Measurements from ENCODE around the gene TMEM51. TPM values are rescaled to one million over a fixed set of nuclear protein-coding genes. Genes with fewer than 3 reads are reported as not detected.

TMEM51 gene
- total RNA-seq, 2 experiments from 2014 or later = 0.14 to 0.15 TPM

DNA sequence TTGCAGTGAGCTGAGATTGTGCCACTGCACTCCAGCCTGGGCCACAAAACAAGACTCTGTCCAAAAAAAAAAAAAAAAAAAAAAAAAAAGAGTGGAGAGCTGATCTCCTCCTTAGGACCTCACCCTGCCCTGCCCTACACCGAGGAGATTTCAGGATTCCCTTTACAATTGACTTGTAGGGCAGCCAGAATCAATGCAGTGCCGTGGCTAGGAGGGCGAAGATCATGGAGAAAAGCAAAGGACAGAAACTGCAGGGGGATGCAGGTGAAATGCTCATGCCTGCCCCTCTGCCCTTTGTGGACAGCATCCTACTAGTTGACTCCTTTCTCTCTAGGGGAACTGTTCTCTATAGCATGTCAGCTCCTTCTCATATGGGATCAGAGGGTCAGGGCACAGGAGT lies 103.0 kb downstream of the TMEM51 start:
- CTCF ChIA-PET = no interaction called here
- intact Hi-C loops (cut with micrococcal nuclease) = no loop called here
- DNase-seq = no peak
- H3K36me3 Mint-ChIP-seq (ENCODE audit: low read depth) = no peaks in the 10 kb centered on the region
- peaks cover 11% of the 10 kb centered on the region for H3K27me3 Mint-ChIP-seq (ENCODE audit: low read depth)
- no peak overlapping the region for H3K27ac Mint-ChIP-seq
- no peaks in the 10 kb centered on the region for H3K9me3 Mint-ChIP-seq
- no peak overlapping the region for H3K4me3 Mint-ChIP-seq
- peaks cover 35% of the 10 kb centered on the region for H3K4me1 Mint-ChIP-seq (ENCODE audit: low read depth)

DNA sequence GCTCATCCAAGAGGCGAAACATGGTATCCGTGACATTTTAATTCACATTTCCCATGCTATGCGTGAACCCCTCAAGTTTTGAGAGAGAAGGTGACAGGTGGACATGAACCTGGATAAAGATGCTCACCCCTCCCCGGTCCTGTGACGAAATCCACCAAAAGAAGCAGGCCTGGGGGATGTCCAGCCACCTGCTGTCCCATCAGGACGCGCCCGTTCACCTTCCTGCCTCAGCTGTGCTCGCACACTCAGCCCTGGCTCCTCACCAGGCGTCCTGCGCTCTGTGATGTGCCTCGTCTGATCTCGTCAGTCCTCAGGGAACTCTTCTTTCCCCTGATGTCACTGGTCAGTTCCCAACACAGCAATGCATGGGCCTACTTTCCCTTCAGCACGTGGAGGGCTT lies 103.8 kb downstream of the TMEM51 start:
- H3K4me1 Mint-ChIP-seq (ENCODE audit: low read depth) = peaks cover 32% of the 10 kb centered on the region
- CTCF ChIA-PET = no interaction called here
- no peaks in the 10 kb centered on the region for H3K36me3 Mint-ChIP-seq (ENCODE audit: low read depth)
- peaks cover 13% of the 10 kb centered on the region for H3K27me3 Mint-ChIP-seq (ENCODE audit: low read depth)
- H3K4me3 Mint-ChIP-seq = no peak overlapping the region
- intact Hi-C loops (cut with micrococcal nuclease) = no loop called here
- H3K27ac Mint-ChIP-seq = no peak overlapping the region
- no peaks in the 10 kb centered on the region for H3K9me3 Mint-ChIP-seq
- DNase-seq = no peak

DNA sequence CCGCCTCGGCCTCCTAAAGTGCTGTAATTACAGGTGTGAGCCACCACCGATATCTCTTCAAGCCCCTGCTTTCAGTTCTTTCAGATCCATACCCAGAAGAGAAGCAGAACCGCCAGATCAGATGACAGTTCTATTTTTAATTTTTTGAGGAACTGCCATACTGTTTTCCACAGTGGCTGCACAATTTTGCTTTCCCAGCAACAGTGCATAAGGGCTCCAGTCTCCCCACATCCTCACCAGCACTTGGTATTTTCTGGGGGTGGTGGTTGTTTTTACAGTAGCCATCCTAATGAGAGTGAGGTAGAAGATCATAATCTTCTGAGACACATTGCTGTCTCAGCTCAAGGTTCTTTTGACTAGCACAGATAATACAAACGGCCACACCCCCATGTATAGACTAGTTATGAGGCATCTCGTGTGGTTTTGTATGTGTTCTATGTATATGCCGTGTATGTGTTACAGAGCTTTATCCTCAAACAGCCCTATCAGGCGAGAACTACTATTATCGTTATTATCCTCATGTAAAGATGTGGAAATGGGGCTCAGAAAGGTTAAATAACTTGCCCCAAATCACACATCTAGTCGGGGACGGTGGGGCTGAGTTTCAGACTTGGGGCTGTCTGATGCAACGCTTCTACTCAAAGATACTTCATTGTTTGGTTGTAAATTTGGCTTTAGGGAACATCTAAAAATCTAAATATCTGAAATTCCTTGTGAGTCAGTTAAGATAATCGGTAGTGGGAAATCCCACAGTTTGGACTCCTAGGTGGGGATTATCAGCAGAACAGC lies 105.5 kb downstream of the TMEM51 start:
- Mint-ChIP-seq H3K9me3 (no peaks in the 10 kb centered on the region), H3K27ac (no peak overlapping the region), H3K27me3 (ENCODE audit: low read depth) (peaks cover 24% of the 10 kb centered on the region), H3K36me3 (ENCODE audit: low read depth) (no peaks in the 10 kb centered on the region), H3K4me3 (no peak overlapping the region), H3K4me1 (ENCODE audit: low read depth) (peaks cover 18% of the 10 kb centered on the region)
- CTCF ChIA-PET = no interaction called here
- intact Hi-C loops (cut with micrococcal nuclease) = no loop called here
- DNase-seq = no peak

DNA sequence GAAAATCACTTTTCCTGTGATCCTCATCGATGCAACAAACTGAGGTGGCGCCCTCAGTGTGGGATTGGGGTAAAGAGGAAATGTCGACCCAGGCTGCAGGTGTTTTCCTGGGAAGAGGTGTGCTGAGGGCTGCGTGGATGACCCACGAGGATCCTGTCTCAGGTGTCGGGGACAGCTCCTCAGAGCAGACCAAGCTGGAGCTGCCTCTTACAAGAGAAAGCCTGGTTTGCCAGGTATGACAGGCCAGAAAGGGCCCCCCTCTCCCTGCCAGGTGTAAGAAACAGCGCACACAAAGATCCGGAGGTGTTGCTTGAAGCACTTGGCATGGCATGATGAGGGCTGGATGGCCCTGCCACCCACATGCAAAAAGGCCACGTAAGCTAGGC lies 106.1 kb downstream of the TMEM51 start:
- Mint-ChIP-seq H3K4me1 (ENCODE audit: low read depth) (peaks cover 18% of the 10 kb centered on the region), H3K27ac (no peak overlapping the region), H3K36me3 (ENCODE audit: low read depth) (no peaks in the 10 kb centered on the region), H3K27me3 (ENCODE audit: low read depth) (peaks cover 29% of the 10 kb centered on the region), H3K4me3 (no peak overlapping the region), H3K9me3 (no peaks in the 10 kb centered on the region)
- CTCF ChIA-PET = no interaction called here
- DNase-seq = no peak
- intact Hi-C loops (cut with micrococcal nuclease) = no loop called here

DNA sequence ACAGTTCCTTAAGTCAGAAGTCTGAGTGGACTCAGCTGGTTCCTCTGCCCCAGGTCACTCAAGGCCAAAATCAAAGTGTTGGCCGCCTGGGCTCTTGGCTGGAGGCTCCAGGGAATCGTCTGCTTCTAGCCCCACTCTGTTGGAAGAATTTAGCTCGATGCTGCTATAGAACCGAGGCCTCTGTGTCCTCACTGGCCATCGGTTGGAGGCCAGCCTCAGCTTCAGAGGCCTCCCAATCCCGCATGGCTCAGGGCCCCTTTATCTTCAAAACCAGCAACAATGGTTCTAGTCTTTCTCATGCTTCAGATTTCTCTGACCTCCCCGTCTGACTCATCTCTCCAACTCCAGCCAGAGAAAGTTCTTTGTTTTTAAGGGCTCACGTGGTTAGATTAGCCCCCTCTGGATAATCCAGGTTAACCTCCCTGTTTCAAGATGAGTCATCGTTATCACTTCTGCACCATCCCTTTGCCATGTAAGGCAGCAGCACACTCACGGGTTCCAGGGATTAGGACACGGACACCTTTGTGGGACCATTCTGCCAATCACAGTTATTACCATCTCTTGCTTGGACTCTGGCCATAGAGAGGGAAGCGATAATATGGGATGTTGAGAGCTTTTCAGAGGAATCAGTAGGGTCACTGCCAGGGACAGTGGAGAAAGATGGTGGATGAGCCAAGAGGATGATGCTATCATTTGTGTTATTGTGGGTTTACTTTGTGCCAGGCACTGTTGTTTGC lies 107.0 kb downstream of the TMEM51 start:
- H3K4me1 Mint-ChIP-seq (ENCODE audit: low read depth) = peaks cover 18% of the 10 kb centered on the region
- CTCF ChIA-PET = no interaction called here
- DNase-seq = no peak
- no peak overlapping the region for H3K27ac Mint-ChIP-seq
- H3K36me3 Mint-ChIP-seq (ENCODE audit: low read depth) = no peaks in the 10 kb centered on the region
- H3K9me3 Mint-ChIP-seq = no peaks in the 10 kb centered on the region
- H3K4me3 Mint-ChIP-seq = no peak overlapping the region
- H3K27me3 Mint-ChIP-seq (ENCODE audit: low read depth) = peaks cover 29% of the 10 kb centered on the region
- intact Hi-C loops (cut with micrococcal nuclease) = no loop called here

DNA sequence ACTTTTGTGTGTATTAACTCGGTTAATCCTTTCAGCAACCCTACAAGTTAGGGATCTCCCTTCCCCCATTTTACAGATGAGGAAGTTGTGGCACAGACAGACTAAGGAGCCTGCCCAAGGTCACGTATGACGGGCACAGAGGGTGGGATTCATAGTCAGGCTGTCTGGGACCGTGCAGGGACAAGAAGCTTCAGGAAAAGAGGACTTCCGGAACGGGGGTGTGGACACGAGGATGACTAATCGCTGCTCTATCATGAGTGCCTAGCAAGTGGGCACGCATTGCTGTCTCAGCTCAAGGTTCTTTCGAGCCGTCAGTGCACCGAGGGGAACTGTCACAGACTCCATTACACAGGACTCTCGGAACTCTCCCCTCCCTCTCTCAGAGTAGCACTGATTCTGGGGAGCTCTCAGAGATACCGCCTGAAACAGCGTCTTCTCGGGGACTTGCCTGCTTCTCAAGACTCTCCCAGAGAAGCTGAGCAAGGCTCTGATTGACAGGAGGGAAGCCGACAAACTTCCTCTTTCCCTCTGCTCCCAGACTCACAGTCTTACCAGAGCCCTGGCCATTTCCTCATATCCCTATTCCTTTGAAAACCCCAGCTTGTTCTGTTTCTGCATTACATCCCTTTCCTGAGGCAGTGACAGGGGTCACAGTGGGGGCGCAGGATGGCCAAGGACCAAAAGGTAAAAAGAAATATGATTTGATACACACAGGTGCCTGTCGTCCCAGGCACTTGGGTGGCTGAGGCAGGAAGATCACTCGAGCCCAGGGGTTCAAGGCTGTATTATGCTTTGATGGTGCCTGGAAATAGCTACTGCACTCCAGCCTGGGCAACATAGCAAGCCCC lies 107.8 kb downstream of the TMEM51 start:
- peak; percentile 45 for DNase-seq
- Mint-ChIP-seq H3K27ac (no peak overlapping the region), H3K9me3 (no peaks in the 10 kb centered on the region), H3K4me1 (ENCODE audit: low read depth) (peaks cover 18% of the 10 kb centered on the region), H3K4me3 (peak overlapping the region; percentile 5), H3K36me3 (ENCODE audit: low read depth) (no peaks in the 10 kb centered on the region), H3K27me3 (ENCODE audit: low read depth) (peaks cover 33% of the 10 kb centered on the region)
- CTCF ChIA-PET = interaction anchor here (1.5 to 2.6 kb wide), 2 partner anchors 11 to 133 kb away, joined by 7 to 10 read pairs; no protein-coding TSS in a partner anchor
- intact Hi-C loops (cut with micrococcal nuclease) = no loop called here

DNA sequence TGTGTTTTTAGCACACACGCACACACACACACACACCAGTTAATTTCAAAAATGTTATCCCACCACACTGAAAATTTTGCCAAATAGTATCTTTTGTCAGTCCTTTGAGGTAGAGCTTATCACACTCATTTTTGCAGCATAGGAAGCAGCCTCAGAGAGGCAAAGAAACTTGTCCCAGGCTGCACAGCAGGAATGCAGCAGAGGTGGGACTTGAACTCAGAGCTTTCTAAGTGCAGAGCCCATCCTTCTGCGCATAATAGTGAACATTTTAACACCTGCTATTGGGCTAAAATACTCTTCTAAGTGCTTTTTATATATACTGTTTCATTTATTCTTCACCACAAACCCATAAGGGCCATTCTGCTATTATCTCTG lies 108.4 kb downstream of the TMEM51 start:
- no peak overlapping the region for H3K27ac Mint-ChIP-seq
- no peak for DNase-seq
- H3K4me1 Mint-ChIP-seq (ENCODE audit: low read depth) = peaks cover 18% of the 10 kb centered on the region
- CTCF ChIA-PET = interaction anchor here (1.5 to 2.6 kb wide), 2 partner anchors 10 to 133 kb away, joined by 7 to 10 read pairs; no protein-coding TSS in a partner anchor
- no peaks in the 10 kb centered on the region for H3K36me3 Mint-ChIP-seq (ENCODE audit: low read depth)
- H3K9me3 Mint-ChIP-seq = no peaks in the 10 kb centered on the region
- H3K4me3 Mint-ChIP-seq = no peak overlapping the region
- peaks cover 35% of the 10 kb centered on the region for H3K27me3 Mint-ChIP-seq (ENCODE audit: low read depth)
- intact Hi-C loops (cut with micrococcal nuclease) = no loop called here

DNA sequence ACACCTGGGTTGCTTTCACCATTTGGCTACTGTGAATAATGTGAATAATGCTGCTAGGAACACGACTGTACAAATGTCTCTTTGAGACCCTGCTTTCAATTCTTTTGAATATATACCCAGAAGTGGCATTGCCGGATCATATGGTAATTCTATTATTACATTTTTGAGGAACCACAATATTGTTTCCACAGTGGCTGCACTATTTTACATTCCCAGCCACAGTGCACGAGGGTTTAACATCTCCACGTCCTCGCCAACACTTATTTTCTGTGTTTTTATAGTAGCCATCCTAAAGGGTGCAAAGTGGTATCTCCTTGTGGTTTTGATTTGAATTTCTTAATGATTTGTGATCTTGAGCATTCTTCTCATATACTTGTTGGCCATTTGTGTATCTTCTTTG lies 109.2 kb downstream of the TMEM51 start:
- Mint-ChIP-seq H3K9me3 (no peaks in the 10 kb centered on the region), H3K27ac (no peak overlapping the region), H3K36me3 (ENCODE audit: low read depth) (no peaks in the 10 kb centered on the region), H3K27me3 (ENCODE audit: low read depth) (peaks cover 36% of the 10 kb centered on the region), H3K4me3 (no peak overlapping the region), H3K4me1 (ENCODE audit: low read depth) (peaks cover 18% of the 10 kb centered on the region)
- CTCF ChIA-PET = interaction anchor here (0.5 to 2.6 kb wide), 4 partner anchors 9 to 134 kb away, joined by 3 to 10 read pairs (median 6); no protein-coding TSS in a partner anchor
- intact Hi-C loops (cut with micrococcal nuclease) = no loop called here
- no peak for DNase-seq

DNA sequence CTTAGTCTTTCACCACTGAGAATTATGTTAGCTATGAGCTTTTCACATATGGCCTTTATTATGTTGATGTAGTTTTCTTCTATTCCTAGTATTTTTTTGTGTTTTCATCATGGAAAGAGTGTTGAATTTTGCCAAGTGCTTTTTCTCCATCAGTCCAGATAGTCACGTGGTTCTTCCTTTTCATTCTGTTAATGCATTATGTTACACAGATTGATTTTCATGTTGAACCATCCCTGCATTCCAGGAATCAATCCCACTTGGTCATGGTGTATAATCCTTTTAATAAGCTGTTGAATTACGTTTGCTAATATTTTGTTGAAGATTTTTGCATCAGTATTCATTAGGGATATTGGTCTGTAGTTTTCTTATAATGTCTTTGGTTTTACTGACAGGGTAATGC lies 111.2 kb downstream of the TMEM51 start:
- H3K27me3 Mint-ChIP-seq (ENCODE audit: low read depth) = peaks cover 39% of the 10 kb centered on the region

More for the DNA sequence above, 111.2 kb downstream of the TMEM51 start:
- Mint-ChIP-seq H3K27ac (no peak overlapping the region), H3K9me3 (no peaks in the 10 kb centered on the region), H3K36me3 (ENCODE audit: low read depth) (no peaks in the 10 kb centered on the region), H3K4me3 (no peak overlapping the region), H3K4me1 (ENCODE audit: low read depth) (peaks cover 16% of the 10 kb centered on the region)
- CTCF ChIA-PET = interaction anchor here (0.6 to 1.3 kb wide), 2 partner anchors 16 to 107 kb away, joined by 3 read pairs; no protein-coding TSS in a partner anchor
- no peak for DNase-seq
- intact Hi-C loops (cut with micrococcal nuclease) = no loop called here

Other genes starting within 250 kb of the TMEM51 start
- gene FHAD1, start 93.5 kb downstream of the TMEM51 start, total RNA-seq = under 1 TPM in 1 of 2 experiments, not detected in 1; 0.45 TPM